Skeletal muscle tissue (tissue), 4 donors: ENCODE results near the gene OSTF1. TPM values are rescaled to one million over a fixed set of nuclear protein-coding genes. Genes with fewer than 3 reads are reported as not detected.

Experiments
- H3K27ac ChIP-seq: one replicate; pipeline ENCODE4 v1.7.0; 2013; ENCODE audit warnings: mild to moderate bottlenecking, low read depth, low read length, inconsistent platforms
- H3K27me3 ChIP-seq, 3 donors: one replicate each; pipeline ENCODE4 v1.7.0; 2013; ENCODE audit warnings: low read length in 3 of 3; ENCODE audit not compliant: control insufficient read depth in 3 of 3, insufficient read depth in 3 of 3
- H3K36me3 ChIP-seq, 3 donors: one replicate each; pipeline ENCODE4 v1.7.0; 2013; ENCODE audit warnings: low read length in 3 of 3; ENCODE audit not compliant: control insufficient read depth in 3 of 3, insufficient read depth in 3 of 3
- H3K4me1 ChIP-seq, 3 donors: one replicate each; pipeline ENCODE4 v1.7.0; 2013; ENCODE audit warnings: low read length in 3 of 3, mild to moderate bottlenecking in 3 of 3; ENCODE audit not compliant: control insufficient read depth in 3 of 3, insufficient read depth in 3 of 3
- H3K4me3 ChIP-seq, 3 donors: one replicate each; pipeline ENCODE4 v1.7.0; 2013; ENCODE audit warnings: low read length in 3 of 3
- H3K9ac ChIP-seq, 3 donors: one replicate each; pipeline ENCODE4 v1.7.0; 2013; ENCODE audit warnings: low read length in 3 of 3, mild to moderate bottlenecking in 3 of 3, moderate library complexity in 2 of 3, low read depth in 1 of 3
- H3K9me3 ChIP-seq, 3 donors: one replicate each; pipeline ENCODE4 v1.7.0; 2013; ENCODE audit warnings: low read length in 3 of 3; ENCODE audit not compliant: control insufficient read depth in 3 of 3
- total RNA-seq: library from RNA; depleted of rRNA; stranded (reverse); fragments of >200 nt; gene quantifications from one replicate; pipeline ENCODE4 v1.2.3, GENCODE V29; 2014
- donor health status: Osteomylitis.

The OSTF1 gene
- total RNA-seq, 1 donor from 2014 or later, result 17.7 TPM

DNA sequence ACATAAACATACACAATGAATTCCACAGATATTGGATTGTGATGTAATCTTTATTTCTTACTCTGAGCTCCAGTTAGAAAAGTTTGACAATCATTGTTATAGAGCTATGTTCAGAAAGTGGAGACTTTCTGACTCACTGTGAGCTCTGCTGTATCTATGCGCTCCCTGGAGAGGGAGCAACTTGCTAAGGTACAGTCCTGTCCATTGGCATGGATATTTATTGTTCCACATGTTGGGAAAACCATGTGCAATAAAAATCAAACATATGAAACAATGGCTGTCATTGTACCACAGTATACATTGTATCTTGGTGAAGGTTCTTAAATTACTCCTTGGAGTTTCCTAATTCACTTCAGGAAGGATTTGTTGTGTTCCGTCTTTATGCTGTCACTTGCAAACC, 27.1 kb upstream of the OSTF1 start:
- no peaks in the 10 kb centered on the region for H3K27me3 ChIP-seq
- peaks cover 0 to 5% (median 4%) of the 10 kb centered on the region in 3 donors for H3K4me1 ChIP-seq
- H3K36me3 ChIP-seq, result peaks cover 8 to 20% (median 18%) of the 10 kb centered on the region in 3 donors
- H3K27ac ChIP-seq, result no peak overlapping the region
- no peak overlapping the region for H3K9ac ChIP-seq
- H3K9me3 ChIP-seq, result no peaks in the 10 kb centered on the region
- no peak overlapping the region for H3K4me3 ChIP-seq

- H3K27ac ChIP-seq, result peak overlapping the region; percentile 25
Measured at GRCh38 chr9:75063556-75064305, 24.6 kb upstream of the OSTF1 start.

GRCh38 chr9:75064307-75065025, 23.8 kb upstream of the OSTF1 start:
- no peaks in the 10 kb centered on the region for H3K9me3 ChIP-seq
- H3K4me1 ChIP-seq, result peaks cover 0 to 5% (median 4%) of the 10 kb centered on the region in 3 donors
- no peak overlapping the region for H3K9ac ChIP-seq
- peaks cover 14 to 45% (median 34%) of the 10 kb centered on the region in 3 donors for H3K36me3 ChIP-seq
- H3K4me3 ChIP-seq, result no peak overlapping the region
- H3K27me3 ChIP-seq, result no peaks in the 10 kb centered on the region
- peak overlapping the region; percentile 25 for H3K27ac ChIP-seq

More at GRCh38 chr9:75063556-75064305, 24.6 kb upstream of the OSTF1 start:
- H3K4me3 ChIP-seq, result no peak overlapping the region
- H3K36me3 ChIP-seq, result peaks cover 13 to 42% (median 29%) of the 10 kb centered on the region in 3 donors
- no peak overlapping the region for H3K9ac ChIP-seq
- no peaks in the 10 kb centered on the region for H3K9me3 ChIP-seq
- H3K27me3 ChIP-seq, result no peaks in the 10 kb centered on the region
- H3K4me1 ChIP-seq, result peaks cover 0 to 5% (median 4%) of the 10 kb centered on the region in 3 donors

DNA sequence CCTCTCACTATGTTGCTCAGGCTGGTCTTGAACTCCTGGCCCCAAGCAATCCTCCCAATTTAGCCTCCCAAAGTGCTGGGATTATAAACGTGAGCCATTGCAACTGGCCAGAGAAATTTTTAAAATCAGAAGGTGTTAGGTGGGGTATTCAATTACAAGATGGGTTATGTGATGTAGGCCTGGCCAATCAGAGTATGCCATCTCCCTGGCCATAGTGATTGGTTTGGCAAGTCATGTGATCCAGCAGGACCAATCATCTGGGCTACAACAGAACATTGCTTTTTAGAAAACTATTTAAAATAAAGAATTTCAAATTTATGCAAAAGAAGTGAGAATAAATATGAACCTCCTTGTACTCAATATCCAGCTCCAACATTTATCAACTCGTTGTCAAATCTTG, 22.8 kb upstream of the OSTF1 start:
- Histone ChIP-seq H3K9me3 (no peaks in the 10 kb centered on the region), H3K27ac (no peak overlapping the region), H3K4me1 (peaks cover 0 to 5% (median 4%) of the 10 kb centered on the region in 3 donors), H3K27me3 (no peaks in the 10 kb centered on the region), H3K9ac (no peak overlapping the region), H3K36me3 (peaks cover 14 to 45% (median 37%) of the 10 kb centered on the region in 3 donors), H3K4me3 (no peak overlapping the region)

- H3K27me3 ChIP-seq, result no peaks in the 10 kb centered on the region
- no peaks in the 10 kb centered on the region for H3K9me3 ChIP-seq
- no peak overlapping the region for H3K27ac ChIP-seq
- no peak overlapping the region for H3K4me3 ChIP-seq
- peaks cover 0 to 5% (median 4%) of the 10 kb centered on the region in 3 donors for H3K4me1 ChIP-seq
- no peak overlapping the region for H3K9ac ChIP-seq
- peaks cover 12 to 45% (median 26%) of the 10 kb centered on the region in 3 donors for H3K36me3 ChIP-seq
Measured at GRCh38 chr9:75067894-75068293, 20.4 kb upstream of the OSTF1 start.

DNA sequence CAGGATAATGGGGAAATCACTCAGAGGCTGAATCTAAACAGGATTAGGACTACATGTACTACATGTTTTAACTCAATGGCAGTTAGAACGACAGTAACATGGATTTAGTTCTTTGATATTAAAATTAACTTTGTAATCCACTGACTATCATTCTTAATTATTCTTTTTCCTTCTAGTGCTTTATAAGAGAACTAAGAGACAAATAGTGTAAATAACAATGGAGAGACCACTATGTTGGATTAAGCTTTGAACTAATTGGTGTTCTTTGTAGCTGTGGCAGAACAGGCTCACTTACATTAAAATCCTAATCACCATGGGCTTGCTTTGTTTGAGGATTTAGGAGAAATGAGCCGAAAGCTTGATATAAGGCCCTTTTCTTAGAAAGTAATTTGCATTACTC, 19.1 kb upstream of the OSTF1 start:
- Histone ChIP-seq H3K4me3 (no peak overlapping the region), H3K27me3 (no peaks in the 10 kb centered on the region), H3K36me3 (peaks cover 12 to 42% (median 26%) of the 10 kb centered on the region in 3 donors)

DNA sequence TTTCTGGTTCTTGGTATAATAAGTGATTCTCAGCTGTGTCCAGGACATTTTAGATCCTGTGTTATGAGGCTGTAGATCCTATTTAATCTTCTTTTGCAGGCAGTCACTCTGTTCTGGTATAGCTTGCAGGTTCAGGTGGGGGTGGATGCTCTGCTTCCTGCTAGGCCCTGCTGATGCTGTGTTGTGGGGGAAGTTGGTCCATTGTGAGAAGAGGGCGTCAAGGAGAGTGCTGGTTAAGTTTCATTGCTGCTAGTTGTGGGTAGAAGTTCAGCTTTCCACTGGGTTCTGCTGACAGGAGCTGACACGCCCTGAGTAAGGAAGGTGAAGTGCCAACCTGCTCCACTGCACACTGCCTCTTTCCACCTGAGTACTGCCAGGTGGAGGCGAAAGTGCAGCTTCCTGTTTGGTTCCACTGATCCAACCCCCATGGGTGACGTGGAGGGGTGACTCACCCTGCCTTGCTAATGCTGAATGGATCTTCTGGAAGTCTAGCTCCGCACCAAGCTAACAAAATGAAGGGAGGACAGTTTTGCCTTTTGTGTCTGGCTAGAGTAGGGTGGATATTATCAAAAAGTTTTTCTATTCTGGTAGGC, 16.7 kb upstream of the OSTF1 start:
- Histone ChIP-seq H3K4me1 (no peaks in the 10 kb centered on the region), H3K36me3 (peaks cover 10 to 31% (median 23%) of the 10 kb centered on the region in 3 donors), H3K27me3 (no peaks in the 10 kb centered on the region), H3K9ac (no peak overlapping the region), H3K27ac (no peak overlapping the region), H3K4me3 (no peak overlapping the region), H3K9me3 (no peaks in the 10 kb centered on the region)

More for the DNA sequence above, 19.1 kb upstream of the OSTF1 start:
- H3K4me1 ChIP-seq, result peaks cover 0 to 2% (median under 1%) of the 10 kb centered on the region in 3 donors
- no peaks in the 10 kb centered on the region for H3K9me3 ChIP-seq
- H3K9ac ChIP-seq, result no peak overlapping the region
- no peak overlapping the region for H3K27ac ChIP-seq

DNA sequence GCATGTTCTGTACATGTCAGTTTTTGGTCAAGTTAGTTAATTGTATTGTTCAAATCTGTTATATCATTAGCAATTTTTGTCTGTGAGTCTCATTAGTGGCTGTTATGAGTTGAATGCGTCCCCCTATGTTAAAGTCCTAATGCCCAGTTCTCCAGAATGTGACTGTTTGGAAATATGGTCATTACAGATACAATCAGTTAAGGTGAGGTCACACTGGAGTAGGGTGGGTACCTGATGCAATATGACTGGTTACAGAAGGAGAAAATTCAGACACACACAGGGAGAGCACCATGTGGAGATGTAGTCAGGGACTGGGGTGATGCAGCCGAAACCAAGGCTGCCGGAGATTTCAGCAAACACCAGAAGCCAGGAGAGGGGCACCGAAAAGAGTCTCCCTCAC, 15.4 kb upstream of the OSTF1 start:
- H3K4me3 ChIP-seq, result no peak overlapping the region
- H3K36me3 ChIP-seq, result peaks cover 10 to 20% (median 15%) of the 10 kb centered on the region in 3 donors
- no peaks in the 10 kb centered on the region for H3K9me3 ChIP-seq
- H3K9ac ChIP-seq, result no peak overlapping the region
- H3K4me1 ChIP-seq, result no peaks in the 10 kb centered on the region
- no peaks in the 10 kb centered on the region for H3K27me3 ChIP-seq
- no peak overlapping the region for H3K27ac ChIP-seq

- H3K27me3 ChIP-seq, result no peaks in the 10 kb centered on the region
- no peaks in the 10 kb centered on the region for H3K9me3 ChIP-seq
- no peak overlapping the region for H3K9ac ChIP-seq
- no peak overlapping the region for H3K4me3 ChIP-seq
- no peak overlapping the region for H3K27ac ChIP-seq
- H3K36me3 ChIP-seq, result peaks cover 2 to 15% (median 9%) of the 10 kb centered on the region in 3 donors
- peaks cover 11 to 25% (median 18%) of the 10 kb centered on the region in 3 donors for H3K4me1 ChIP-seq
Measured at GRCh38 chr9:75081632-75082031, 6.7 kb upstream of the OSTF1 start.
